OCI-LY7 (cell line): ENCODE results near the gene AK9. TPM values are rescaled to one million over a fixed set of nuclear protein-coding genes. Genes with fewer than 3 reads are reported as not detected.

Experiments used
- BruUV-seq: library from RNA; stranded (reverse); fragments of 400-500 nt; replicated peaks from 2 replicates; lab custom pipeline; 2021; lab: Mats Ljungman, UMichigan
- CTCF ChIA-PET: fragments of 300-600 bp; sonication (Branson Sonifier 250); formaldehyde crosslinking; loops from one replicate; lab custom pipeline; 2022; ENCODE audit warnings: antibody characterized with exemption; ENCODE audit not compliant: unreplicated experiment; lab: Charles Lee
- POLR2A ChIA-PET: fragments of 300-600 bp; sonication (Branson Sonifier 250); formaldehyde crosslinking; loops from one replicate; lab custom pipeline; 2022; ENCODE audit warnings: antibody characterized with exemption; lab: Charles Lee
- DNase-seq: peaks from one replicate; pipeline ENCODE4 v3.0.0-alpha.2; 2015; ENCODE audit warnings: low spot score
- H2AFZ ChIP-seq: fragments of 200-600 bp; sonication (generic), shearing (Covaris generic); 2 replicates; pipeline ENCODE4 v1.6.1; 2014; ENCODE audit warnings: mild to moderate bottlenecking, antibody characterized with exemption, low read length, moderate library complexity
- H3K27ac ChIP-seq: fragments of 200-600 bp; sonication (generic); 2 replicates; pipeline ENCODE4 v1.5.1; 2014; ENCODE audit warnings: mixed run types, low read depth, mild to moderate bottlenecking, moderate library complexity, low read length, inconsistent platforms; ENCODE audit not compliant: poor library complexity, severe bottlenecking
- H3K36me3 ChIP-seq: fragments of 200-600 bp; sonication (generic); 2 replicates; pipeline ENCODE4 v1.6.1; 2014; ENCODE audit warnings: mild to moderate bottlenecking, antibody characterized with exemption, low read length, moderate library complexity, mixed read lengths; ENCODE audit not compliant: insufficient read depth
- H3K4me1 ChIP-seq: fragments of 200-600 bp; sonication (generic); 2 replicates; pipeline ENCODE4 v1.5.1; 2014; ENCODE audit warnings: mild to moderate bottlenecking, low read length; ENCODE audit not compliant: insufficient read depth, poor library complexity, severe bottlenecking
- H3K4me2 ChIP-seq: fragments of 200-600 bp; sonication (generic); 2 replicates; pipeline ENCODE4 v1.6.1; 2014; ENCODE audit warnings: mild to moderate bottlenecking, low read length
- H3K4me3 ChIP-seq: fragments of 200-600 bp; sonication (generic); 2 replicates; pipeline ENCODE4 v1.5.1; 2014; ENCODE audit warnings: mild to moderate bottlenecking, low read depth, low read length; ENCODE audit not compliant: poor library complexity, severe bottlenecking
- H3K79me2 ChIP-seq: fragments of 200-600 bp; sonication (generic); 2 replicates; pipeline ENCODE4 v1.6.1; 2016; ENCODE audit warnings: low read depth, mild to moderate bottlenecking, low read length, moderate library complexity, mixed read lengths; ENCODE audit not compliant: insufficient read depth
- H3K9me2 ChIP-seq: fragments of 200-600 bp; sonication (generic); 2 replicates; pipeline ENCODE4 v1.6.1; 2016; ENCODE audit warnings: mild to moderate bottlenecking, low read length, mixed read lengths; ENCODE audit not compliant: insufficient read depth
- H3K9me3 ChIP-seq: fragments of 200-600 bp; sonication (generic); 2 replicates; pipeline ENCODE4 v1.6.1; 2014; ENCODE audit warnings: mild to moderate bottlenecking, mixed run types, low read length, mixed read lengths
- H4K20me1 ChIP-seq: fragments of 200-600 bp; sonication (generic); 2 replicates; pipeline ENCODE4 v1.6.1; 2014; ENCODE audit warnings: mild to moderate bottlenecking, antibody characterized with exemption, low read length, moderate library complexity, mixed read lengths; ENCODE audit not compliant: insufficient read depth
- CTCF ChIP-seq: fragments of 200-600 bp; sonication (generic); conservative IDR thresholded peaks from 2 replicates; pipeline ENCODE4 v1.5.1; 2014; ENCODE audit warnings: mild to moderate bottlenecking, antibody characterized with exemption, low read length, moderate library complexity, mixed read lengths
- EZH2phosphoT487 ChIP-seq: fragments of 200-600 bp; sonication (generic); IDR thresholded peaks from 2 replicates; pipeline ENCODE4 v1.6.1; 2018; ENCODE audit warnings: low read depth, borderline replicate concordance, mild to moderate bottlenecking, mixed run types, antibody characterized with exemption, low read length, moderate library complexity, mixed read lengths
- intact Hi-C: fragments of 100-400 bp; cut with micrococcal nuclease; formaldehyde crosslinking; loops from one replicate; pipeline ENCODE4 v1.10.0; 2022; ENCODE audit not compliant: unreplicated experiment
- total RNA-seq, 2 experiments: library from RNA; depleted of rRNA in 1 of 2; stranded (reverse); fragments of >200 nt in 1 of 2; shearing (Covaris generic) in 1 of 2; gene quantifications; 2 replicates each; pipeline ENCODE4 v1.2.3, GENCODE V29; 2014 to 2022

Gene AK9
- total RNA-seq, 2 experiments from 2014 or later: 4.9 to 6.7 TPM

GRCh38 chr6:109606359-109606758 is 84.6 kb downstream of the AK9 start:
- Histone ChIP-seq H3K9me2 (no peaks in the 10 kb centered on the region), H3K27ac (no peak overlapping the region), H2AFZ (no peak overlapping the region), H3K9me3 (no peaks in the 10 kb centered on the region), H3K4me1 (no peaks in the 10 kb centered on the region), H3K36me3 (no peaks in the 10 kb centered on the region), H3K4me2 (no peak overlapping the region), H3K4me3 (no peak overlapping the region), H4K20me1 (no peaks in the 10 kb centered on the region), H3K79me2 (no peaks in the 10 kb centered on the region)
- DNase-seq: no peak
- intact Hi-C loops: no loop called here
- ChIA-PET POLR2A (no interaction called here), CTCF (no interaction called here)
- no TSS peak for BruUV-seq
- no peak for TF ChIP-seq EZH2phosphoT487
- TF ChIP-seq CTCF: no peak

- Histone ChIP-seq H3K4me2 (no peak overlapping the region), H2AFZ (no peak overlapping the region), H3K9me2 (no peaks in the 10 kb centered on the region), H4K20me1 (no peaks in the 10 kb centered on the region), H3K4me1 (no peaks in the 10 kb centered on the region), H3K27ac (no peak overlapping the region), H3K9me3 (peaks cover 11% of the 10 kb centered on the region; the same call in 1 of the 2 replicates), H3K36me3 (no peaks in the 10 kb centered on the region), H3K4me3 (no peak overlapping the region), H3K79me2 (no peaks in the 10 kb centered on the region)
- DNase-seq: peak; percentile 12
- BruUV-seq: no TSS peak
- CTCF ChIA-PET: no interaction called here
- TF ChIP-seq CTCF (peak; percentile 51), EZH2phosphoT487 (no peak)
- POLR2A ChIA-PET: interaction anchor here (0.6 kb wide), 1 partner anchor 83 kb away, joined by 4 read pairs; no protein-coding TSS in a partner anchor
- intact Hi-C loops: no loop called here
These were observed 95.0 kb downstream of the AK9 start for GRCh38 chr6:109595998-109596397.

- Histone ChIP-seq H3K79me2 (no peaks in the 10 kb centered on the region), H3K27ac (no peak overlapping the region), H3K9me2 (no peaks in the 10 kb centered on the region), H3K4me1 (no peaks in the 10 kb centered on the region), H3K4me3 (no peak overlapping the region), H4K20me1 (no peaks in the 10 kb centered on the region), H3K9me3 (no peaks in the 10 kb centered on the region), H3K36me3 (no peaks in the 10 kb centered on the region), H3K4me2 (no peak overlapping the region), H2AFZ (no peak overlapping the region)
- no TSS peak for BruUV-seq
- TF ChIP-seq CTCF: no peak
- no peak for TF ChIP-seq EZH2phosphoT487
- no peak for DNase-seq
- intact Hi-C loops: no loop called here
- ChIA-PET POLR2A (no interaction called here), CTCF (no interaction called here)
These were observed 110.5 kb downstream of the AK9 start for GRCh38 chr6:109580519-109580918.
